ENCODE measurements around the gene ACOX3. TPM values are rescaled to one million over a fixed set of nuclear protein-coding genes. Genes with fewer than 3 reads are reported as not detected.

Gene ACOX3
- total RNA-seq, 1 donor from 2014 or later, result 59.7 TPM

GRCh38 chr4:8371596-8371995 lies 68.9 kb downstream of the ACOX3 start:
- H3K36me3 Mint-ChIP-seq, result peaks cover 9% of the 10 kb centered on the region
- no peak overlapping the region for H3K27ac Mint-ChIP-seq
- H3K4me3 Mint-ChIP-seq, result no peak overlapping the region
- TF ChIP-seq CTCF (IDR thresholded peaks at IDR 0.05; ENCODE audit: unreplicated experiment), result no peak
- H3K4me1 Mint-ChIP-seq, result no peaks in the 10 kb centered on the region
- no peak for DNase-seq (ENCODE audit: low spot score in 2 of 2, unreplicated experiment in 2 of 2)
- H3K9me3 Mint-ChIP-seq, result no peaks in the 10 kb centered on the region
- H3K27me3 Mint-ChIP-seq (ENCODE audit: low read depth), result no peaks in the 10 kb centered on the region

GRCh38 chr4:8370835-8371595 lies 69.5 kb downstream of the ACOX3 start:
- Mint-ChIP-seq H3K4me3 (no peak overlapping the region), H3K9me3 (no peaks in the 10 kb centered on the region), H3K27me3 (ENCODE audit: low read depth) (no peaks in the 10 kb centered on the region), H3K4me1 (no peaks in the 10 kb centered on the region), H3K36me3 (peaks cover 9% of the 10 kb centered on the region), H3K27ac (no peak overlapping the region)
- TF ChIP-seq CTCF (IDR thresholded peaks at IDR 0.05; ENCODE audit: unreplicated experiment), result no peak
- DNase-seq (ENCODE audit: low spot score in 2 of 2, unreplicated experiment in 2 of 2), result no peak

GRCh38 chr4:8370106-8370787 lies 70.3 kb downstream of the ACOX3 start:
- Mint-ChIP-seq H3K4me1 (no peaks in the 10 kb centered on the region), H3K9me3 (no peaks in the 10 kb centered on the region), H3K27ac (no peak overlapping the region), H3K36me3 (peaks cover 9% of the 10 kb centered on the region), H3K27me3 (ENCODE audit: low read depth) (no peaks in the 10 kb centered on the region), H3K4me3 (no peak overlapping the region)
- no peak for DNase-seq (ENCODE audit: low spot score in 2 of 2, unreplicated experiment in 2 of 2)
- TF ChIP-seq CTCF (IDR thresholded peaks at IDR 0.05; ENCODE audit: unreplicated experiment), result no peak

GRCh38 chr4:8369426-8370105 lies 71.0 kb downstream of the ACOX3 start:
- no peak overlapping the region for H3K4me3 Mint-ChIP-seq
- no peaks in the 10 kb centered on the region for H3K9me3 Mint-ChIP-seq
- DNase-seq (ENCODE audit: low spot score in 2 of 2, unreplicated experiment in 2 of 2), result no peak
- no peak overlapping the region for H3K27ac Mint-ChIP-seq
- H3K36me3 Mint-ChIP-seq, result peaks cover 9% of the 10 kb centered on the region
- no peak for TF ChIP-seq CTCF (IDR thresholded peaks at IDR 0.05; ENCODE audit: unreplicated experiment)
- H3K4me1 Mint-ChIP-seq, result no peaks in the 10 kb centered on the region
- H3K27me3 Mint-ChIP-seq (ENCODE audit: low read depth), result no peaks in the 10 kb centered on the region

GRCh38 chr4:8368998-8369397 lies 71.5 kb downstream of the ACOX3 start:
- no peak for TF ChIP-seq CTCF (IDR thresholded peaks at IDR 0.05; ENCODE audit: unreplicated experiment)
- Mint-ChIP-seq H3K27me3 (ENCODE audit: low read depth) (no peaks in the 10 kb centered on the region), H3K9me3 (no peaks in the 10 kb centered on the region), H3K36me3 (peaks cover 11% of the 10 kb centered on the region), H3K27ac (no peak overlapping the region), H3K4me3 (no peak overlapping the region), H3K4me1 (no peaks in the 10 kb centered on the region)
- DNase-seq (ENCODE audit: low spot score in 2 of 2, unreplicated experiment in 2 of 2), result no peak

All from mesothelial cell of epicardium (in vitro differentiated cells).